Measurements from ENCODE around the gene CTSV.

- TF ChIP-seq POLR2A (IDR thresholded peaks at IDR 0.05) (no peak), CTCF (IDR thresholded peaks at IDR 0.05) (no peak)
These were observed 34.6 kb upstream of the CTSV start for GRCh38 chr9:97073506-97073905.
